ENCODE measurements around the gene PLD5. TPM values are rescaled to one million over a fixed set of nuclear protein-coding genes. Genes with fewer than 3 reads are reported as not detected.

The PLD5 gene
- total RNA-seq, 2 donors from 2014 or later, result 1.8 TPM; not detected in 1

DNA sequence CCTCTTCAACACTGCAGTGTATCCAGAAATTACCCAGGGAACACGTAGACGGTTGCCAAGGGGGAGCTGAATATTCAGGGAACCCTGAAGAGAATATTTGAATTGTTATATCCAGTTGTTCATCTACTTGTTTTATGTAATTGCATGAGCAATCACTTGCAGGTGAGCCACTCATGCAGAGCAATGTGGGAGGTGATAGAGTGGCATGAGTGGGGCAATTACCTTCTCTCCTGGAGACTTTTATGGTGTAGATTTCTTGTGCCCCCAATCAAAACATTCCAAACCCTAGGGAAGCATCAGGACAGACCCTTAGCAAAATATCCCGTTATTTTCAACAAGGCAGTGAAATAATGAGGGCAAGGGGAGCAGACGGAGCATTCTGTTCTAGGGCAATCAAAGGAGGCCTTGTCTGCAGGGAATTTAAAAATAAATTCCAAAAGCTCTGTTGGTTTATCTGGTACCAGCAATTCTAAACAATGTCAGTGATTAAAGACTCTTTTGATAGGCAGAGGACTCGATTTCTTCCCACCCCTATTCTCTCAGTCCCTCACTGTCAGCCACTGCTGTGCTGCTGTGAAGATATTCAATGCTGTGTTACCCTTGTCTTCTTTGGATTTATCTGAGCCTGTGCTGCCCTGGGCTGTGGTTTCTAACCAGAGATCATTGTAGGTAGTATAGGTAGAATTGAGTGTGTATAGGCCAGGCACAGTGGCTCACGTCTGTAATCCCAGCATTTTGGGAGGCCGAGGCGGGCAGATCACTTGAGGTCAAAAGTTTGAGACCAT, 345.4 kb downstream of the PLD5 start:
- intact Hi-C loops (cut with DNase I), result no loop called here
- ATAC-seq, result no peak
- H3K4me3 ChIP-seq, result no peak overlapping the region
- no peak for DNase-seq
- no peaks in the 10 kb centered on the region for H3K27me3 ChIP-seq
- no peak overlapping the region for H3K27ac ChIP-seq
- H3K36me3 ChIP-seq (replicated peaks in 1 of 2; ENCODE audit: insufficient read depth in 1 of 2, low read depth in 2 of 2), result no peaks in the 10 kb centered on the region
- 37 to 49% methylated on average over 8 of the region's 8 CpGs for WGBS, 2 donors
- H3K4me1 ChIP-seq, result no peaks in the 10 kb centered on the region
- H3K9me3 ChIP-seq, result no peaks in the 10 kb centered on the region
- TF ChIP-seq, protein P1, sequence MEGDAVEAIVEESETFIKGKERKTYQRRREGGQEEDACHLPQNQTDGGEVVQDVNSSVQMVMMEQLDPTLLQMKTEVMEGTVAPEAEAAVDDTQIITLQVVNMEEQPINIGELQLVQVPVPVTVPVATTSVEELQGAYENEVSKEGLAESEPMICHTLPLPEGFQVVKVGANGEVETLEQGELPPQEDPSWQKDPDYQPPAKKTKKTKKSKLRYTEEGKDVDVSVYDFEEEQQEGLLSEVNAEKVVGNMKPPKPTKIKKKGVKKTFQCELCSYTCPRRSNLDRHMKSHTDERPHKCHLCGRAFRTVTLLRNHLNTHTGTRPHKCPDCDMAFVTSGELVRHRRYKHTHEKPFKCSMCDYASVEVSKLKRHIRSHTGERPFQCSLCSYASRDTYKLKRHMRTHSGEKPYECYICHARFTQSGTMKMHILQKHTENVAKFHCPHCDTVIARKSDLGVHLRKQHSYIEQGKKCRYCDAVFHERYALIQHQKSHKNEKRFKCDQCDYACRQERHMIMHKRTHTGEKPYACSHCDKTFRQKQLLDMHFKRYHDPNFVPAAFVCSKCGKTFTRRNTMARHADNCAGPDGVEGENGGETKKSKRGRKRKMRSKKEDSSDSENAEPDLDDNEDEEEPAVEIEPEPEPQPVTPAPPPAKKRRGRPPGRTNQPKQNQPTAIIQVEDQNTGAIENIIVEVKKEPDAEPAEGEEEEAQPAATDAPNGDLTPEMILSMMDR (IDR thresholded peaks at IDR 0.05), result no peak
- no peak for TF ChIP-seq POLR2A (IDR thresholded peaks at IDR 0.05)

DNA sequence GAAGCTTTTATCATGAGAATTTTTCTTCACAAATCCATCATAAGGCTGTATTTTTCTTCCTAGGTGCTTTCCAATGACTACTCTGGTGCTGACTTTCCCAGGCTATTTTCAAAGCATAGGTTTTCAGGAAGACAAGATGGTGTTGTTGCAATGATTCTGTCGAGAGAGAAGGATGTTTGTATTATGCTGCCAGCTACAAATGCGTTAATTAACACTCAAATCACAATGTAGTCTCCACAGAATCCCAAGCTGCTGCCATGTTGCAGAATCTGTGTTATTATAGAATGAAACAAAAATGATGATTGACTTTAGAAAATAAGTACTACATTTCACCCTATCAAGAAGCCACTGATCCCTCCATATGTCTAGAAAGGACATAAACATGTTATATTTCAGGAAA, 346.1 kb downstream of the PLD5 start:
- Histone ChIP-seq H3K9me3 (no peaks in the 10 kb centered on the region), H3K27me3 (no peaks in the 10 kb centered on the region), H3K36me3 (replicated peaks in 1 of 2; ENCODE audit: insufficient read depth in 1 of 2, low read depth in 2 of 2) (no peaks in the 10 kb centered on the region), H3K4me3 (no peak overlapping the region), H3K4me1 (no peaks in the 10 kb centered on the region), H3K27ac (no peak overlapping the region)
- ATAC-seq, result no peak
- 33 to 39% methylated on average over 2 of the region's 2 CpGs for WGBS, 2 donors
- intact Hi-C loops (cut with DNase I), result no loop called here
- TF ChIP-seq, protein P1 (IDR thresholded peaks at IDR 0.05), result no peak
- TF ChIP-seq POLR2A (IDR thresholded peaks at IDR 0.05), result no peak
- no peak for DNase-seq

- WGBS, 2 donors, result 19 to 29% methylated on average over 3 of the region's 3 CpGs
- TF ChIP-seq POLR2A (IDR thresholded peaks at IDR 0.05), result no peak
- TF ChIP-seq, protein P1 (IDR thresholded peaks at IDR 0.05), result no peak
- Histone ChIP-seq H3K9me3 (no peaks in the 10 kb centered on the region), H3K27ac (no peak overlapping the region), H3K4me1 (no peaks in the 10 kb centered on the region), H3K4me3 (no peak overlapping the region), H3K27me3 (no peaks in the 10 kb centered on the region), H3K36me3 (replicated peaks in 1 of 2; ENCODE audit: insufficient read depth in 1 of 2, low read depth in 2 of 2) (no peaks in the 10 kb centered on the region)
- ATAC-seq (no peak), DNase-seq (no peak)
- intact Hi-C loops (cut with DNase I), result no loop called here
Observed at GRCh38 chr1:242162140-242162539, 362.4 kb downstream of the PLD5 start.

DNA sequence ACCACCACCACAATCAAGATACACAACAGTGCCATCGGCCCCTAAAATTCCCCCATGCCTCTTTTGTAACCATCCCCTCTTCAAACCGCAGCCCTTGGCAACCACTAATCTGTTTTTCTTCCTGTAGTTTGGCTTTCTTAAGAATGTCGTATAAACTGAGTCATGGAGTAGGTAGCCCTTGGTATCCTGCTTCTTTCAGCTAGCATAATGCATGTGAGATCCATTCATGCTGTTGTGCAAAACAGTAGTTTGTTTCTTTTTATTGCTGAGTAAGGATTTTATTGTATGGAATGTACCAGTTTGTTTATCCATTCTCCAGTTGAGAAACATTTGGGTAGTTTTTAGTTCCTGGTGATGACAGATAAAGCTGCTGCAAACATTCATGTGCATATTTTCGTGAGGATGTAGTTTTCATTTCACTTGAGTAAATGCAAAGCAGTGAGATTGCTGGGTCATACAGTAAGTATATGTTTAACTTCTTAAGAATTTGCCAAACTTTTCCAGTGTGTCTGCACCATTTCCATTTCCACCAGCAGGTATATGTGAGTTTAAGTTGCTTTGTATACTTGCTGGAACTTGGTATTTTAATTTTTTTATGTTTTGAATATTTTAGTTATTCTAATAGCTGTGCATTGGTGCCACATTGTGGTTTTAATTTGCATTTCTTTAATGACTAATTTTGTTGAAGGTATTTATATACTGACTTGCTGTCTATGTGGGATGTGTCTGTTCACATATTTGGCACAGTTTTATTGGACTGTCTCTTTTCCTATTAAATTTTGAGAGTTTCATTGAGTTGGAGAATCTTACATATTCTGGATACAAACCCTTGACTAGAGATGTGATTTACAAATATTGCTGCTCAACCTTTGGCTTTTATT, 377.2 kb downstream of the PLD5 start:
- Histone ChIP-seq H3K9me3 (no peaks in the 10 kb centered on the region), H3K27ac (no peak overlapping the region), H3K36me3 (replicated peaks in 1 of 2; ENCODE audit: insufficient read depth in 1 of 2, low read depth in 2 of 2) (no peaks in the 10 kb centered on the region), H3K4me1 (no peaks in the 10 kb centered on the region), H3K27me3 (no peaks in the 10 kb centered on the region), H3K4me3 (no peak overlapping the region)
- no peak for DNase-seq
- no peak for ATAC-seq
- TF ChIP-seq, protein P1 (IDR thresholded peaks at IDR 0.05), result no peak
- no peak for TF ChIP-seq POLR2A (IDR thresholded peaks at IDR 0.05)
- intact Hi-C loops (cut with DNase I), result no loop called here
- WGBS, 2 donors, result 15 to 20% methylated on average over 4 of the region's 4 CpGs

Data from body of pancreas (tissue), 4 donors.